Measurements from ENCODE around the gene LLGL2.

GRCh38 chr17:75488693-75489510, 36.6 kb upstream of the LLGL2 start:
- TF ChIP-seq CTCF (IDR thresholded peaks at IDR 0.05) (no peak), POLR2A (IDR thresholded peaks at IDR 0.05) (no peak), EP300 (IDR thresholded peaks at IDR 0.05) (no peak)
